Measurements from ENCODE around the gene RYR2. TPM values are rescaled to one million over a fixed set of nuclear protein-coding genes. Genes with fewer than 3 reads are reported as not detected.

Gene RYR2
- total RNA-seq, 2 donors from 2014 or later = 392 to 756 TPM

DNA sequence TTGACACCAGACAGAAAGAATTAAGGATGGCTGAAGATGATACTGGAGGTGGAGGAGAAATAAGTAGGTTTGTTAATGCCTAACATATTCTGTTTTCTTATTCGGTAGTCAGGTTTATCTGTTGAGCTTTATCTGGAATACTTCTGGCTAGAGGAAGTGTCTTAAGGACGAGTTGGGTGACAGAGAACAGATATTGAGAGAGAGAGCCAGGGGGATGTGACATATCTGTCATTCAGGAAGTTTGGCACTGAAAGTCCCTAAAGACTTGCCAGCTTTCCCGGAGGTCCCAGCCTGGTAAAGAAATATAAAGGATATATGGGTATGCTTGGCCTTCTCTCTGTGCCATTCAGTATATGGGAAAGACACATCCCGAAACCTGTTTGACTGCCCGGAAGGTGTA is 568.2 kb downstream of the RYR2 start:
- TF ChIP-seq, protein P1, sequence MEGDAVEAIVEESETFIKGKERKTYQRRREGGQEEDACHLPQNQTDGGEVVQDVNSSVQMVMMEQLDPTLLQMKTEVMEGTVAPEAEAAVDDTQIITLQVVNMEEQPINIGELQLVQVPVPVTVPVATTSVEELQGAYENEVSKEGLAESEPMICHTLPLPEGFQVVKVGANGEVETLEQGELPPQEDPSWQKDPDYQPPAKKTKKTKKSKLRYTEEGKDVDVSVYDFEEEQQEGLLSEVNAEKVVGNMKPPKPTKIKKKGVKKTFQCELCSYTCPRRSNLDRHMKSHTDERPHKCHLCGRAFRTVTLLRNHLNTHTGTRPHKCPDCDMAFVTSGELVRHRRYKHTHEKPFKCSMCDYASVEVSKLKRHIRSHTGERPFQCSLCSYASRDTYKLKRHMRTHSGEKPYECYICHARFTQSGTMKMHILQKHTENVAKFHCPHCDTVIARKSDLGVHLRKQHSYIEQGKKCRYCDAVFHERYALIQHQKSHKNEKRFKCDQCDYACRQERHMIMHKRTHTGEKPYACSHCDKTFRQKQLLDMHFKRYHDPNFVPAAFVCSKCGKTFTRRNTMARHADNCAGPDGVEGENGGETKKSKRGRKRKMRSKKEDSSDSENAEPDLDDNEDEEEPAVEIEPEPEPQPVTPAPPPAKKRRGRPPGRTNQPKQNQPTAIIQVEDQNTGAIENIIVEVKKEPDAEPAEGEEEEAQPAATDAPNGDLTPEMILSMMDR (IDR thresholded peaks at IDR 0.05) = no peak
- Histone ChIP-seq H3K9me3 (no peaks in the 10 kb centered on the region), H3K36me3 (peaks cover 16% of the 10 kb centered on the region), H3K27ac (peak overlapping the region in 1 of 2 donors; percentile 40), H3K27me3 (no peaks in the 10 kb centered on the region), H3K4me1 (no peaks in the 10 kb centered on the region), H3K4me3 (no peak overlapping the region)
- DNase-seq (ENCODE audit: low spot score) = no peak

- Histone ChIP-seq H3K4me3 (no peak overlapping the region), H3K36me3 (peaks cover 30% of the 10 kb centered on the region), H3K4me1 (no peaks in the 10 kb centered on the region), H3K9me3 (no peaks in the 10 kb centered on the region), H3K27ac (no peak overlapping the region), H3K27me3 (no peaks in the 10 kb centered on the region)
- no peak for DNase-seq (ENCODE audit: low spot score)
- TF ChIP-seq, protein P1 (IDR thresholded peaks at IDR 0.05) = no peak
Observed at GRCh38 chr1:237613984-237614383, 572.0 kb downstream of the RYR2 start.

GRCh38 chr1:237619553-237619952 is 577.6 kb downstream of the RYR2 start:
- no peak overlapping the region for H3K4me3 ChIP-seq
- no peaks in the 10 kb centered on the region for H3K4me1 ChIP-seq
- H3K27ac ChIP-seq = no peak overlapping the region
- DNase-seq (ENCODE audit: low spot score) = no peak
- TF ChIP-seq, protein P1 (IDR thresholded peaks at IDR 0.05) = no peak
- H3K27me3 ChIP-seq = no peaks in the 10 kb centered on the region
- H3K9me3 ChIP-seq = no peaks in the 10 kb centered on the region
- H3K36me3 ChIP-seq = peaks cover 25% of the 10 kb centered on the region

GRCh38 chr1:237634922-237635321 is 592.9 kb downstream of the RYR2 start:
- DNase-seq (ENCODE audit: low spot score) = no peak
- TF ChIP-seq, protein P1 (IDR thresholded peaks at IDR 0.05) = no peak
- no peaks in the 10 kb centered on the region for H3K27me3 ChIP-seq
- no peaks in the 10 kb centered on the region for H3K9me3 ChIP-seq
- H3K27ac ChIP-seq = no peak overlapping the region
- H3K36me3 ChIP-seq = peaks cover 44% of the 10 kb centered on the region
- H3K4me3 ChIP-seq = no peak overlapping the region
- H3K4me1 ChIP-seq = no peaks in the 10 kb centered on the region

DNA sequence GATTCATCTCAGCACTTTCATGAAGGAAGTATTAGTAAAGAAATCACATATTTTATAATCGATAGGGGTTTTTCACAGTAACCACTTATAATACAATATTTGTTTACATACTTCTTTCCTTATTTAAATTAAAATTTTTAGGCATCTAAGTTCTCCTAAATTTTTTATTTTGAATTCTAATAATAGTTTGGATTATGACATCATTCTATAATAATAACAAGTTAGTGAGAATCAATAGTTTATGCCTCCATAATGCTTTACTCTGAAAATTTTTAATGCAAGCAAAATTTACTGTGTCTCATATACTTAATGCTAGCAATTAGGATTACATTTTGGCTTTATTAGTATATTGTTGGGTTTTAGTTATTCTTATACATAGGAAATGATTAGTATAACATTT is 596.6 kb downstream of the RYR2 start:
- Histone ChIP-seq H3K4me1 (no peaks in the 10 kb centered on the region), H3K36me3 (peaks cover 64% of the 10 kb centered on the region), H3K4me3 (no peak overlapping the region), H3K27me3 (no peaks in the 10 kb centered on the region), H3K9me3 (no peaks in the 10 kb centered on the region), H3K27ac (no peak overlapping the region)
- TF ChIP-seq, protein P1 (IDR thresholded peaks at IDR 0.05) = no peak
- DNase-seq (ENCODE audit: low spot score) = no peak

DNA sequence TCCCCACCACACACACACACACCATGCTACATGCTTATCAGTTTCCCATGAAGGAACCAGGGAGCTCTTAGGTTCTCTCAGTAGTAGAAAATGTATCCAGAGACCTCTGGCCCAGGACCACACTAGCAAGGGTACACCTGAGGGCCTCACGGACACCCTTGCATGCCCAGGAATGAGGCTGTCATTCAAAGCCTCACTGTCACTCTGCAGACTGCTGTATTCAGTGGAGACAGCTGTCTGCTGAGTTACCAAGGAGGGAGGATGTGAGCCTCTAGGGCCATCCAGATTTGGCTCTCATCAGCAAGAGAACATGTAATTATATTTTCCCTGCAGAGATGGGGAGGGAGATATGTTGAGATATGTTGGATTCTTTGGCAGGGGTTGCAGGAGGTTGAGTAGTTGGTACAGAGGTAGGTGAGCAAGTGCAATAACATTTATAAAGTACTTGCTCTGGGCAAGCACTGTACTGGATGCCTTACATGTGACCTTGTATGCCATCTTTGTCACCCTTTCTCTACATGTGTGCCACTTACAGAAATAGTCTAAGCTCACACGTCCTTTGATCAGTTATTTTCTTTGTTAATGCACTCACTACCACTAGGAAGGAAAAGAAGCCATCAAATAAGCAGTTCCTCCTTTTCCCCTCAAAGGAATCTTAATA is 598.2 kb downstream of the RYR2 start:
- H3K36me3 ChIP-seq = peaks cover 77% of the 10 kb centered on the region
- no peak overlapping the region for H3K4me3 ChIP-seq
- TF ChIP-seq, protein P1 (IDR thresholded peaks at IDR 0.05) = no peak
- H3K27me3 ChIP-seq = no peaks in the 10 kb centered on the region
- no peak for DNase-seq (ENCODE audit: low spot score)
- H3K4me1 ChIP-seq = no peaks in the 10 kb centered on the region
- H3K9me3 ChIP-seq = no peaks in the 10 kb centered on the region
- H3K27ac ChIP-seq = peak overlapping the region; percentile 7 to 29
